ENCODE measurements around the gene HINT2.

The HINT2 gene

DNA sequence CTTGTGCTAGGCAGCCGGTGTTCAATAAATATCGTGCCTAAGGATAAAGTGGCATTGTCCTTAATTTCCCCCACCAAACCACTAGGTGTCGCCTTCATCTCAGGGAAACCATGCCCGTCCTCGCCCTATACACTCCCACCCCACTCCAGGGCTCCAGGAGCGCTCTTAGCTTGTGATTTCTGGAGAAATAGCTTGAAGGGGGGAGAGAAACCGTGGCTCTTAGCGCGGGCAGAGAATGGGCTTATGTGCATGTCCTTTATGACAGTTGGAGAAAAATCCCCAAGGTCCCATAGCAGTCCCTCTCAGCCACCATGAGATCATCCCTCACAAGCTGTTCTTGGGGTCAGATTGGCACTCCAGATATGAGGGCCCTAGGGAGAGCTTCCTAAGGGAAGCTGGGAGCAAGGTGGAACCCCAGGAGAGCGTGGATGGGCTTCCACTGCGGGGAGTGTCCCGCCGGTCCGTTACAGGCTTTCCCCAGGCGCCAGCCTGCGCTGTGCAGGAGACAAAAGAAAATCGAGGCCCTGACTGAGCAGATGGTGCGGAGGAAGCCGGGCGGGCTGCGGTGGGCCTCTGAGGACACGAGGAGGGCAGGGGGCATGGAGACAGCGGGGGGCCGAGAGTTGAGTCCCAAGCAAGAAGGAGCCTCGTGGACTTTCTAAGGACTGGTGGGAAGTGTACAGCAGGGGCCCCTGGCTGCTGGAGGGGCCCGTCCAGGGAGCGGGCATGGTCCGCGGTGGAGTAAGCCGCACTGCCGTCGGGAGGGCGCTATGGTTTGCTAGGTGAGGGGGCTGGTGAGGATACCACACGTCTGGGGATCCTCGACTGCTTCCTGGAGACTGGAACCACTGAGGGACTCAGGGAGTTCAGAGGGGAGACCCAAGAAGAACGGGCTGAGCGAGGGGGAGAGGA is 24.2 kb downstream of the HINT2 start:
- TF ChIP-seq, protein P1, sequence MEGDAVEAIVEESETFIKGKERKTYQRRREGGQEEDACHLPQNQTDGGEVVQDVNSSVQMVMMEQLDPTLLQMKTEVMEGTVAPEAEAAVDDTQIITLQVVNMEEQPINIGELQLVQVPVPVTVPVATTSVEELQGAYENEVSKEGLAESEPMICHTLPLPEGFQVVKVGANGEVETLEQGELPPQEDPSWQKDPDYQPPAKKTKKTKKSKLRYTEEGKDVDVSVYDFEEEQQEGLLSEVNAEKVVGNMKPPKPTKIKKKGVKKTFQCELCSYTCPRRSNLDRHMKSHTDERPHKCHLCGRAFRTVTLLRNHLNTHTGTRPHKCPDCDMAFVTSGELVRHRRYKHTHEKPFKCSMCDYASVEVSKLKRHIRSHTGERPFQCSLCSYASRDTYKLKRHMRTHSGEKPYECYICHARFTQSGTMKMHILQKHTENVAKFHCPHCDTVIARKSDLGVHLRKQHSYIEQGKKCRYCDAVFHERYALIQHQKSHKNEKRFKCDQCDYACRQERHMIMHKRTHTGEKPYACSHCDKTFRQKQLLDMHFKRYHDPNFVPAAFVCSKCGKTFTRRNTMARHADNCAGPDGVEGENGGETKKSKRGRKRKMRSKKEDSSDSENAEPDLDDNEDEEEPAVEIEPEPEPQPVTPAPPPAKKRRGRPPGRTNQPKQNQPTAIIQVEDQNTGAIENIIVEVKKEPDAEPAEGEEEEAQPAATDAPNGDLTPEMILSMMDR (IDR thresholded peaks at IDR 0.05): peak; percentile 86
- no peak for TF ChIP-seq ZFX (IDR thresholded peaks at IDR 0.05; ENCODE audit: borderline replicate concordance)
- no peak overlapping the region for H3K27ac ChIP-seq

DNA sequence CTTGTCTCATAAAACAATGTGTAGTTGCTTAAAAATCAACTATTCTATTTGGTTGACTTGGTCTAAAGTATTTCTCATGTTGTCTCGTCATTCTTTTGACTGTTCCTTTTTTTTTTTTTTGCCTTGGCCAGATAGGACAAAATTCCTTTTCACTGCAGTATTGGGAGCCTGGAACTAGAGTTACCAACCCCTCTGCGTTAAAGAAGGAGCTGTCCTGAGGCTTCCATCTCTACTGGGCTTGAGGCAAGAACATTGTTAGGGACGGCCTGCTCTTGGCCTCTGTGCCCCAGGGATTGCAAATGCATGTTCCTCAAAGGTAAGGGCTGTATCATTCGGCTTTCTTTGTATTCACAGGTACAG is 24.8 kb downstream of the HINT2 start:
- TF ChIP-seq, protein P1 (IDR thresholded peaks at IDR 0.05): no peak
- TF ChIP-seq ZFX (IDR thresholded peaks at IDR 0.05; ENCODE audit: borderline replicate concordance): no peak
- no peak overlapping the region for H3K27ac ChIP-seq

DNA sequence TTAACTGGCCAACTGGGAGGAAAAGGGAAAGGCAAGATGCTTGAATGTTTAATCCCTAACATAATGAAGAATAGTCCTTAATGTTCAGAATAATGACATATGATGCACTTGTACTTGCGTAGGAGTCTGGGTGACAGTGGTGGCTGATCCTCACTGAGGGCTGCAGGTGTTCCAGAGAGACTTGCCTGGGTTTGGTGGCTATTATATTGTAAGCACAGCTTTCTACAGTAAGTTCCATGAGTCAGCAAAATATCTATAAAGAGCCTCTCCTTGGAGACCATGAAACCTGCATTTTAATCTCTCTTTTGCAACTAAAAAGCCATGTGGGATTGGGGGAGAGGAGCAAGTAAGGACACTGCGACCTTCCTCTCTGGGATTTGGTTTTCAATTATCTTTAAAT is 25.3 kb downstream of the HINT2 start:
- TF ChIP-seq ZFX (IDR thresholded peaks at IDR 0.05; ENCODE audit: borderline replicate concordance): no peak
- TF ChIP-seq, protein P1 (IDR thresholded peaks at IDR 0.05): no peak
- no peak overlapping the region for H3K27ac ChIP-seq

DNA sequence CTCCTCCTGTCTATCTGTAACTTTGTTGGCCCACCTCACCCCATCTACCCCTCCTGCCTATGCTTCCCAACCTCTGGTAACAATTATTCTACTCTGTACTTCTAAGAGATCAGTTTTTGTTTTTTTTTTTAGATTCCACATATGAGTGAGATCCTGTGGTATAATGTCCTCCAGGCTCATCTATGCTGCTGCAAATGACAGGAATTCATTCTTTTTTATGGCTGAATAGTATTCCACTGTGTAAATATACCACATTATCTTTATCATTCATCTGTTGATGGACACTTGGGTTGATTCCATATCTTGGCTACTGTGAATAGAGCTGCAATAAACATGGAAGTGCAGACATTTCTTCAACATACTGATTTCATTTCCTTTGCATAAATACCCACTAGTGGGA is 31.4 kb downstream of the HINT2 start:
- TF ChIP-seq ZFX (IDR thresholded peaks at IDR 0.05; ENCODE audit: borderline replicate concordance): no peak
- TF ChIP-seq, protein P1 (IDR thresholded peaks at IDR 0.05): no peak
- no peak overlapping the region for H3K27ac ChIP-seq

DNA sequence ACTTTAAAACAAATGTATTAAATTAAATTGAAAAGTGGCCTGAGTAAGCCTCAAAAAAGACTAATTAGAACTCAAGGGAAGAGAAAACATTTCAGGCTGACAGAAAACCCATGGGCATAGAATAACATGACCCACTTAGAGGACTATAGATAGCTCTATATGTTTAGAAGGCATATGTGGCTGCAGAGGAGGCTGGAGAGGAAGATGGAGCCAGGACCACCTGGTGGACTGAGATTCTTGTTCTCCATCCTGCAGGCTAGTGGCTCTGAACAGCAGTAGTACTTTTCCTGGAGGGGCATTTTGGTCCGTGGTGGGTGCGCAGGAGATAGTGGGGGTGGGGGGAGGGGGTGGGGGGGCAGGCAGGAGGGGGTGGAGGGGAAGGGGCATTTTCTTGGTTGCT is 33.8 kb downstream of the HINT2 start:
- no peak overlapping the region for H3K27ac ChIP-seq
- TF ChIP-seq ZFX (IDR thresholded peaks at IDR 0.05; ENCODE audit: borderline replicate concordance): no peak
- TF ChIP-seq, protein P1 (IDR thresholded peaks at IDR 0.05): no peak

DNA sequence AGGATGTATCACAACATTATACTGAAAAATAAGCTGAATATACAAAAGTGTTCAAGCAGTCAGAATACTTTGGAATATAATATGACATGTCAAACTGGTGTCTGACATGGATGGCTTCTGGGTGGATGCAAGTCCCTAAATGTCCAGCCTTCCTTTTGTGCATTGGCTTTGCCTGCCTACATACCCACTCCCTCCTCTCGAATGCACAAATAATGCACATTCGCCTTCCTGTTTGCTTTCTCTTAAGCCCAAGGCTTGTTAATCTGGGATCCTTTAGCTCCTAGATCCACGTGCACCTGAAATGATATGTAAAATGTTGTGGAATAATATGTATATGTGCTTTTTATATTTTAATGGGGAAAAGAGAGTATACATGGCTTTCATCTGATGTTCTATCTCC is 36.3 kb downstream of the HINT2 start:
- TF ChIP-seq, protein P1 (IDR thresholded peaks at IDR 0.05): no peak
- no peak for TF ChIP-seq ZFX (IDR thresholded peaks at IDR 0.05; ENCODE audit: borderline replicate concordance)
- H3K27ac ChIP-seq: no peak overlapping the region

DNA sequence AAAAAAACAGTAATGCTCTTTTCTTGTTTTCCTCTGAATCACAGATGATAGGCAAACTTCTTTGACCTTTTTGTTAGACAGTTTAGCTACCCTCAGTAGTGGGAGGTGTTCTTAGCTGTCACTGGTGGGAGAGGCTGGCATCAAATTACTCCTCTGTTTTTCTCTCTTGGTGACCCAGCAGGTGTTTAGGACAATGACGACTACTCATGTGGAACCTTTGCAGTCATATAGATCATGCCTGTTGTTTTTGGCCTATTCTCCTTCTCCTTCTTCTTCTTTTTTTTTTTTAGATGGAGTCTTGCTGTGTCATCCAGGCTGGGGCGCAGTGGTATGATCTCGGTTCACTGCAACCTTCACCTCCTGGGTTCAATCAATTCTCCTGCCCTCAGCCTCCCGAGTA is 38.8 kb downstream of the HINT2 start:
- no peak overlapping the region for H3K27ac ChIP-seq
- TF ChIP-seq ZFX (IDR thresholded peaks at IDR 0.05; ENCODE audit: borderline replicate concordance): no peak
- TF ChIP-seq, protein P1 (IDR thresholded peaks at IDR 0.05): no peak
